Kidney (tissue), 14 donors: Measurements from ENCODE around the gene EDA. TPM values are rescaled to one million over a fixed set of nuclear protein-coding genes. Genes with fewer than 3 reads are reported as not detected.

Source experiments
- DNase-seq, 5 donors: peaks; one replicate each; pipeline ENCODE4 v3.0.0-alpha.2; 2013 to 2020
- FAIRE-seq: peaks from 2 replicates; lab custom pipeline; 2012; peaks lifted over from hg19 to GRCh38; lab: Jason Lieb, UNC
- H3K27ac ChIP-seq, 2 donors: one replicate each; pipeline ENCODE4 v1.7.0; 2013; ENCODE audit warnings: low read depth in 2 of 2, low read length in 2 of 2, inconsistent platforms in 1 of 2
- H3K27me3 ChIP-seq: one replicate; pipeline ENCODE4 v1.7.1; 2013; ENCODE audit warnings: low read length, inconsistent platforms; ENCODE audit not compliant: control insufficient read depth, insufficient read depth
- H3K36me3 ChIP-seq, 3 donors: one replicate each; pipeline versions ENCODE4 v1.7.0 to v1.7.1; 2013; ENCODE audit warnings: low read length in 3 of 3, control low read depth in 1 of 3, inconsistent platforms in 1 of 3; ENCODE audit not compliant: insufficient read depth in 3 of 3, control insufficient read depth in 2 of 3
- H3K4me1 ChIP-seq, 3 donors: one replicate each; pipeline versions ENCODE4 v1.7.0 to v1.7.1; 2013; ENCODE audit warnings: low read length in 3 of 3, inconsistent platforms in 1 of 3, low read depth in 1 of 3; ENCODE audit not compliant: control insufficient read depth in 2 of 3, insufficient read depth in 2 of 3
- H3K4me3 ChIP-seq, 3 donors: one replicate each; pipeline versions ENCODE4 v1.7.0 to v1.8.1; 2013; ENCODE audit warnings: low read length in 3 of 3, control low read depth in 1 of 3, inconsistent platforms in 1 of 3
- H3K9ac ChIP-seq, 3 donors: one replicate each; pipeline versions ENCODE4 v1.7.0 to v1.7.1; 2013; ENCODE audit warnings: low read length in 3 of 3, control low read depth in 1 of 3, inconsistent platforms in 1 of 3
- H3K9me3 ChIP-seq, 3 donors: one replicate each; pipeline versions ENCODE4 v1.7.0 to v1.7.1; 2013; ENCODE audit warnings: low read length in 3 of 3, control low read depth in 1 of 3, inconsistent platforms in 1 of 3; ENCODE audit not compliant: control insufficient read depth in 2 of 3, insufficient read depth in 1 of 3
- CTCF ChIP-seq: IDR thresholded peaks from 3 replicates; pipeline ENCODE4 v1.5.1; 2012; ENCODE audit warnings: mild to moderate bottlenecking, moderate library complexity, borderline replicate concordance; ENCODE audit not compliant: insufficient read depth; ENCODE audit errors: extremely low read depth
- intact Hi-C: fragments of 100-400 bp; cut with DNase I; formaldehyde crosslinking; loops from one replicate; pipeline ENCODE4 v1.11.1; 2022
- polyA plus RNA-seq: library from polyadenylated mRNA; stranded (reverse); fragments of 350-450 nt; fragmentation: Illumina TruSeq; extraction: RNeasy Lipid Tissue Mini Kit (QIAGEN cat#74804); gene quantifications from one replicate; pipeline ENCODE4 v1.2.3, GENCODE V29; 2014; ENCODE audit warnings: low read depth, low replicate concordance; ENCODE audit not compliant: insufficient read depth
- total RNA-seq: library from RNA; stranded (reverse); fragmentation: NEBNext Ultra II Directional; extraction: Animal tissue kit (Norgen Biotek cat#: 25700); gene quantifications from one replicate; pipeline ENCODE4 v1.2.1, GENCODE V29; 2021
- donor health status: control.
- donor health status: control.
- donor health status: control.
- donor health status: control.
- donor health status: control.
- donor health status: DM: yes; HTN: yes; CAD: no.
- donor health status: Normal renal cell carcinoma (clear cell type).

Gene EDA
- total and polyA plus RNA-seq, 2 donors from 2014 or later, result 2.9 to 4.2 TPM

GRCh38 chrX:70079870-70080269, 464.0 kb downstream of the EDA start:
- Histone ChIP-seq H3K4me3 (no peak overlapping the region), H3K9me3 (no peaks in the 10 kb centered on the region), H3K27ac (no peak overlapping the region), H3K36me3 (no peaks in the 10 kb centered on the region), H3K27me3 (no peaks in the 10 kb centered on the region), H3K4me1 (no peaks in the 10 kb centered on the region), H3K9ac (no peak overlapping the region)
- no peak for TF ChIP-seq CTCF
- DNase-seq (no peak), FAIRE-seq (no peak)
- intact Hi-C loops, result no loop called here

GRCh38 chrX:70082723-70083122, 466.8 kb downstream of the EDA start:
- no peak for TF ChIP-seq CTCF
- Histone ChIP-seq H3K4me3 (no peak overlapping the region), H3K4me1 (peaks cover 0 to under 1% (median 0%) of the 10 kb centered on the region in 3 donors), H3K36me3 (no peaks in the 10 kb centered on the region), H3K27ac (no peak overlapping the region), H3K9ac (no peak overlapping the region), H3K9me3 (no peaks in the 10 kb centered on the region), H3K27me3 (no peaks in the 10 kb centered on the region)
- intact Hi-C loops, result no loop called here
- FAIRE-seq (no peak), DNase-seq (no peak)

GRCh38 chrX:70084592-70085240, 468.8 kb downstream of the EDA start:
- Histone ChIP-seq H3K9ac (no peak overlapping the region), H3K4me3 (no peak overlapping the region), H3K27ac (no peak overlapping the region), H3K4me1 (peaks cover 0 to 2% (median 0%) of the 10 kb centered on the region in 3 donors), H3K27me3 (no peaks in the 10 kb centered on the region), H3K36me3 (no peaks in the 10 kb centered on the region), H3K9me3 (no peaks in the 10 kb centered on the region)
- DNase-seq (no peak), FAIRE-seq (no peak)
- no peak for TF ChIP-seq CTCF
- intact Hi-C loops, result no loop called here
